Prostate gland (tissue), 2 donors: ENCODE data around the gene SLC25A42. TPM values are rescaled to one million over a fixed set of nuclear protein-coding genes. Genes with fewer than 3 reads are reported as not detected.

Experiments
- DNase-seq: peaks from one replicate; pipeline ENCODE4 v3.0.0-alpha.2; 2019; ENCODE audit warnings: low spot score
- H3K27ac ChIP-seq, 2 donors: fragments of 200-600 bp; sonication (generic); 2 replicates each; pipeline ENCODE4 v1.5.1; 2017 to 2019
- H3K27me3 ChIP-seq: fragments of 200-600 bp; sonication (generic); replicated peaks from 2 replicates; pipeline ENCODE4 v1.5.1; 2019; ENCODE audit not compliant: insufficient read depth
- H3K36me3 ChIP-seq, 2 donors: fragments of 200-600 bp; sonication (generic); 1 replicate in 1 of 2; 2 replicates in 1 of 2; pipeline versions ENCODE4 v1.5.1 to v1.8.1; 2017 to 2019
- H3K4me1 ChIP-seq: fragments of 200-600 bp; sonication (generic); replicated peaks from 2 replicates; pipeline ENCODE4 v1.5.1; 2019
- H3K4me3 ChIP-seq, 2 donors: fragments of 200-600 bp; sonication (generic); 2 replicates each; pipeline ENCODE4 v1.5.1; 2017 to 2019
- H3K9me3 ChIP-seq: fragments of 200-600 bp; sonication (generic); 2 replicates; pipeline ENCODE4 v1.5.1; 2017
- POLR2A ChIP-seq: fragments of 450-650 bp; IDR thresholded peaks from one replicate; pipeline ENCODE4 v1.6.1; 2016; ENCODE audit warnings: antibody characterized with exemption, mild to moderate bottlenecking
- POLR2AphosphoS5 ChIP-seq: sonication (generic); formaldehyde crosslinking; IDR thresholded peaks from one replicate; pipeline ENCODE4 v1.6.1; 2017; ENCODE audit warnings: antibody characterized with exemption
- WGBS: methylation state at CpG from one replicate; pipeline ENCODE4 v1.1.5; 2018; 5-methylcytosine and 5-hydroxymethylcytosine counted together
- intact Hi-C: fragments of 100-400 bp; cut with DNase I; formaldehyde crosslinking; loops from one replicate; pipeline ENCODE4 v1.14.2; 2022
- total RNA-seq, 2 donors: library from RNA; depleted of rRNA; stranded (reverse); fragments of >200 nt; gene quantifications; one replicate each; pipeline ENCODE4 v1.1.0, GENCODE V29; 2016
- TF ChIP-seq, protein P1 (sequence below), 4 experiments: fragments of 200-600 bp in 2 of 4; fragments of 450-650 bp in 2 of 4; sonication (generic) in 2 of 4; IDR thresholded peaks; 1 replicate in 3 of 4; 2 replicates in 1 of 4; pipeline ENCODE4 v1.5.1; 2016 to 2019; ENCODE audit warnings: antibody characterized with exemption in 4 of 4, mild to moderate bottlenecking in 2 of 4, moderate library complexity in 2 of 4

Gene SLC25A42
- total RNA-seq, 2 donors from 2014 or later: 11.5 to 18.6 TPM

DNA sequence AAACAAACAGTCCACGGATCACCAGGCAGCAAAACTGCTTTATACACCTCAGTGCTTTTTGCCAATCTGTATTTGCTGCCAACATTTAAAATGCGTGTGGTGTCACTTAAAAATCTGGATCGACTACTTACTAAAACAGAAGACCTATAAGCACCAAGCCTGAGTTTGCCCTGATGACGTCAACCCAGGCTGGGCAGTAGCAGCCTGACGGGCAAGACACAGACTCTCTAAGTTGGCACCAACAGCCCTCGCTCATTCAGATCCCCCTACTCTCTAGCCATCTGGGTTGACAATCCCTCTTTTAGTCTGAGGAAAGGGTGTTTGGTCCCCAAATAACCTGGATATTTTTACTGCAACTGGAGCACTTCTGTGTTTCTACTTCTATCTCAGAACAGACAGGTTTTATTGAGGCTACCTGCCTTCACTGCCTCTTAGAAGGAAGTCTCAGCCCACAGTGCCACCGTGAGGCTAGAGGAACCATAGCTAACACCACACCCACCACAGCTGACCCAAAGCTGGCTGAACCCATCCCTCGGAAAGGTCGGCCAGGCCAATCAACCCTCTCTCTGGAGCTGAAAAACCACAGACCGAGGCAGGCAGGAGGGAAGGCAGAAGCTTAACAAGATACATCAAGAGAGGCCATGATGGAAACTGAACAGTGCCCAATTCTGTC lies 37.4 kb upstream of the SLC25A42 start:
- 34% methylated on average over 10 of the region's 10 CpGs for WGBS
- Histone ChIP-seq H3K36me3 (no peaks in the 10 kb centered on the region), H3K9me3 (no peaks in the 10 kb centered on the region)

DNA sequence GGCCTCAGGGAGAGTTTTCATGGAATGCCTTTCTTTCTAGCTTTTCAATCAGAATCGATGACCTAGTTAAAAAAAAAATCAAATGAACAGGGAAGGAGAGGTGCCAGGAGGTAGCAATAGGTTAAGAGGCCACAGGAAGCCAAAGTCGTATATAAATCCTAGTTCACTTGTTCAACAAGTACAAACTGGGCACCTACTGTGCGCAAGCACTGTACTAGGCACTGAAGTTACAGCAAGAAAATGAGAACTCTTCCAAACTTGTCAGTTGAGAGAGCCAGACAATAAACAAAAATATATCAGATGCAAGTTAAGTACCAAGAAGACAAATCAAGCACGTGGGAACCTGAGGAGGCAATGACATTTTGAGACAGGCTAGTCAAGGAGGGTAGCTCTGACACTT lies 36.6 kb upstream of the SLC25A42 start:
- no peak overlapping the region for H3K4me3 ChIP-seq
- TF ChIP-seq, protein P1, sequence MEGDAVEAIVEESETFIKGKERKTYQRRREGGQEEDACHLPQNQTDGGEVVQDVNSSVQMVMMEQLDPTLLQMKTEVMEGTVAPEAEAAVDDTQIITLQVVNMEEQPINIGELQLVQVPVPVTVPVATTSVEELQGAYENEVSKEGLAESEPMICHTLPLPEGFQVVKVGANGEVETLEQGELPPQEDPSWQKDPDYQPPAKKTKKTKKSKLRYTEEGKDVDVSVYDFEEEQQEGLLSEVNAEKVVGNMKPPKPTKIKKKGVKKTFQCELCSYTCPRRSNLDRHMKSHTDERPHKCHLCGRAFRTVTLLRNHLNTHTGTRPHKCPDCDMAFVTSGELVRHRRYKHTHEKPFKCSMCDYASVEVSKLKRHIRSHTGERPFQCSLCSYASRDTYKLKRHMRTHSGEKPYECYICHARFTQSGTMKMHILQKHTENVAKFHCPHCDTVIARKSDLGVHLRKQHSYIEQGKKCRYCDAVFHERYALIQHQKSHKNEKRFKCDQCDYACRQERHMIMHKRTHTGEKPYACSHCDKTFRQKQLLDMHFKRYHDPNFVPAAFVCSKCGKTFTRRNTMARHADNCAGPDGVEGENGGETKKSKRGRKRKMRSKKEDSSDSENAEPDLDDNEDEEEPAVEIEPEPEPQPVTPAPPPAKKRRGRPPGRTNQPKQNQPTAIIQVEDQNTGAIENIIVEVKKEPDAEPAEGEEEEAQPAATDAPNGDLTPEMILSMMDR (IDR thresholded peaks at IDR 0.05): no peak
- TF ChIP-seq POLR2AphosphoS5 (no peak), POLR2A (no peak)
- no peaks in the 10 kb centered on the region for H3K9me3 ChIP-seq
- H3K36me3 ChIP-seq: no peaks in the 10 kb centered on the region
- WGBS: 88% methylated on average over 4 of the region's 4 CpGs
- no peak for DNase-seq
- no peaks in the 10 kb centered on the region for H3K27me3 ChIP-seq
- intact Hi-C loops: no loop called here
- peaks cover 10% of the 10 kb centered on the region for H3K4me1 ChIP-seq
- H3K27ac ChIP-seq: peak overlapping the region; percentile 76 to 84

More for the DNA sequence above, 37.4 kb upstream of the SLC25A42 start:
- no peak overlapping the region for H3K4me3 ChIP-seq
- no peaks in the 10 kb centered on the region for H3K27me3 ChIP-seq
- peak overlapping the region; percentile 76 to 84 for H3K27ac ChIP-seq
- peak; percentile 88 for DNase-seq
- intact Hi-C loops: no loop called here
- H3K4me1 ChIP-seq: peaks cover 10% of the 10 kb centered on the region
- TF ChIP-seq POLR2A: no peak
- peak; percentile 84 for TF ChIP-seq POLR2AphosphoS5
- TF ChIP-seq, protein P1 (IDR thresholded peaks at IDR 0.05): peak in 3 of 4 experiments; percentile 60 to 73 (median 62)

DNA sequence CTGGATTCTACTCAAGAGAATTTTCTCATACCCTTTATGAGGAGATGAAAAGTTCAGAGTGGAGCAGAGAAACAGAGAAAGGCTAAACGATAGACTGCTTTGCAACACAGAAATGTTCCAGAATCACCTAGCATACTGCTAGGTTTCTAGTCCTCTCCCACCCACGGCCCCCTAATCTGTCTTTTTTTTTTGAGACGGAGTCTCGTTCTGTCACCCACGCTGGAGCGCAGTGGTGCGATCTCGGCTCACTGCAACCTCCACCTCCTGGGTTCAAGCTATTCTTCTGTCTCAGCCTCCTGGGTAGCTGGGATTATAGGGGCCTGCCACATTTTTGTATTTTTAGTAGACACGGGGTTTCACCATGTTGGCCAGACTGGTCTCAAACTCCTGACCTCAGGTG lies 35.3 kb upstream of the SLC25A42 start:
- no peaks in the 10 kb centered on the region for H3K36me3 ChIP-seq
- H3K4me3 ChIP-seq: no peak overlapping the region
- H3K9me3 ChIP-seq: no peaks in the 10 kb centered on the region
- no peak overlapping the region for H3K27ac ChIP-seq
- no peak for DNase-seq
- H3K4me1 ChIP-seq: peaks cover 10% of the 10 kb centered on the region
- WGBS: 89% methylated on average over 9 of the region's 9 CpGs
- intact Hi-C loops: no loop called here
- no peak for TF ChIP-seq POLR2A
- TF ChIP-seq, protein P1 (IDR thresholded peaks at IDR 0.05): no peak
- no peak for TF ChIP-seq POLR2AphosphoS5
- no peaks in the 10 kb centered on the region for H3K27me3 ChIP-seq

DNA sequence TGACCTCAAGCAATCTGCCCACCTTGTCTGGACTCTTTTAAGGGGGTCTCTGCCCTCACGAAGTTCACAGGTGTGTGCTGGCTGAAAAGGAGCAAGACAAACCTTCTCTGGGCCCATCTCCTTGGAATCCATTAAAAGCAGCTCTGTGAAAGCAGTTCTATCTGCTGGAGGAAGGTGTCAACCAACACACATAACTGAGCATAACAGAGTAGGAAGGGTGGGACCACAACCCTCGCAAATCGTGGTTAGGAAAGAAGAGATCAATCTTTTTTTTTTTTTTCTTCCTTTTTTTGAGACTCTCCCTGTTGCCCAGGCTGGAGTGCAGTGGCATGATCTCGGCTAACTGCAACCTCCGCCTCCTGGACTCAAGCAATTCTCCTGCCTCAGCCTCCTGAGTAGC lies 31.9 kb upstream of the SLC25A42 start:
- WGBS: 69% methylated on average over 5 of the region's 5 CpGs

More for the DNA sequence above, 31.9 kb upstream of the SLC25A42 start:
- intact Hi-C loops: no loop called here
- no peak overlapping the region for H3K4me3 ChIP-seq
- TF ChIP-seq POLR2A: no peak
- TF ChIP-seq, protein P1 (IDR thresholded peaks at IDR 0.05): no peak
- TF ChIP-seq POLR2AphosphoS5: no peak
- no peaks in the 10 kb centered on the region for H3K9me3 ChIP-seq
- no peaks in the 10 kb centered on the region for H3K36me3 ChIP-seq
- H3K27me3 ChIP-seq: no peaks in the 10 kb centered on the region
- H3K27ac ChIP-seq: no peak overlapping the region
- no peak for DNase-seq
- H3K4me1 ChIP-seq: peaks cover 9% of the 10 kb centered on the region
